NK-92 treated with Interleukin-12 subunit alpha and Interleukin-12 subunit beta, amount 100 ng/mL, for 24 hours (cell line): ENCODE measurements around the gene TMEM178A.
"Not testable (repeated sequence)": the region's sequence is repeated elsewhere in the genome, so short reads cannot be mapped to it uniquely, and the experiment has no call there.

Experiments
- DNase-seq: peaks from one replicate; lab custom pipeline; 2025; lab: John Stamatoyannopoulos, UW

Gene TMEM178A

DNA sequence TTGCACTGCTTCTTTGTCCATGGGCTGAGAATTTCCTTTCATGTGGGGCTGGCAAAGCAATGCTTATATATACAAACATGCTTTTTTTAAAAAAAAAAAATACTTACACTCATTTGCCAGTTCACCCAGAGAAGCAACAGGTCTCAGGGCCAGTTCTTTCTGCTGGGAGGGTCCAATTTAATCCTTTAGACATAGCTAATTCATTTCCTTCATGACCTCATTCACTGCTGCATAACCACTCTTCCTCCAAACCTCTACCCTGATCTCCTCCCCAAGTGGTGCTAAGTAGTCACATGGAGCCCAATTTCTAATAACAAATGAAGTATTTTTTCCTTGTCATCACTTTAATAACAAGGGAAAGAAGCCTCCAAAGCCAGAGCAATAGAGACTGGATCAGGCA, 17.1 kb upstream of the TMEM178A start:
- no peak for DNase-seq

DNA sequence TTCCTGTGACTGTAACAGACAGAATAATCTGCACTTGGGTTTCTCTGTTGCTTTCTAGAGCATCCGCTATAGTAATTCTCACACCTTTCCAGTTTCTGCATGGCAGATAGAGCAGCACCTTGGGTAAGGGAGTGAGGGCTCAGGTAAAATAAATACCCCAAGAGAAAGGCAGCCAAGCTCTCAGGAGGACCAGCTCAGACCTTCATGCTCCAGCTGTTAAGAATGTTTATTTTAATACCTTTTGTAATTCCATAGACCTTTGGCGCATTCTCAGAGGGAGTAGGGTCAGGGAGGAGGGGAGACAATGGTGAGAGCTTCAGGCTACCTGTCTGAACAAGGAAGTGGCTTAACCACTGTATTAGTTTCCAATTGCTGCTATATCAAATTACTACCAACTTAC, 16.2 kb upstream of the TMEM178A start:
- DNase-seq: no peak

DNA sequence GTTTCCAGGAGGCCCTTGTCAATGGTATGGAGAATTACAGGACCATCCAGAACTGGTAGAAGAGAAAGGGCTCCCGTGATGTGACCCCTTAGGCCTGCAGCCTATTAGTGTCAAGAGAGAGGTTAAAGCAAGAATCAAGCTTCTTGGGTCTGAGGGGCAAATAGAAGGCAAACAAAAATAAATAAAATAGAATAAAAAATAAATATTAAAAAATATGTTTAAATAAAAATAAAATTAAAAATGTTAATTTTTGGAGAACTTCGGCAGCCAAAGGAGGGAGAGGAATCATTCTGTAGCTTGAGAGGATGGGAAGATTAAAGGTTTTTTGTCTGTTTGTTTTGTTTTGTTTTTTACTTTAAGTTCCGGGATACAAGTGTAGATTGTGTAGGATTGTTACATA, 15.2 kb upstream of the TMEM178A start:
- no peak for DNase-seq

DNA sequence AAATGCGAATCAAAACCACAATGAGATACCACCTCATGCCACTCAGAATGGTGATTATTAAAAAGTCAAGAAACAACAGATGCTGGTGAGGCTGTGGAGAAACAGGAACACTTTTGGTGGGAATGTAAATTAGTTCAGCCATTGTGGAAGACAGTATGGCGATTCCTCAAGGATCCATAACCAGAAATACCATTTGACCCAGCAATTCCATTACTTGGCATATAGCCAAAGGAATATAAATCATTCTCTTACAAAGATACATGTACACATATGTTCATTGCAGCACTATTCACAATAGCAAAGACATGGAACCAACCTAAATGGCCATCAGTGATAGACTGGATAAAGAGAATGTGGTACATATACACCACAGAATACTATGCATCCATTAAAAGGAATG, 9.5 kb upstream of the TMEM178A start:
- not testable (repeated sequence) for DNase-seq

DNA sequence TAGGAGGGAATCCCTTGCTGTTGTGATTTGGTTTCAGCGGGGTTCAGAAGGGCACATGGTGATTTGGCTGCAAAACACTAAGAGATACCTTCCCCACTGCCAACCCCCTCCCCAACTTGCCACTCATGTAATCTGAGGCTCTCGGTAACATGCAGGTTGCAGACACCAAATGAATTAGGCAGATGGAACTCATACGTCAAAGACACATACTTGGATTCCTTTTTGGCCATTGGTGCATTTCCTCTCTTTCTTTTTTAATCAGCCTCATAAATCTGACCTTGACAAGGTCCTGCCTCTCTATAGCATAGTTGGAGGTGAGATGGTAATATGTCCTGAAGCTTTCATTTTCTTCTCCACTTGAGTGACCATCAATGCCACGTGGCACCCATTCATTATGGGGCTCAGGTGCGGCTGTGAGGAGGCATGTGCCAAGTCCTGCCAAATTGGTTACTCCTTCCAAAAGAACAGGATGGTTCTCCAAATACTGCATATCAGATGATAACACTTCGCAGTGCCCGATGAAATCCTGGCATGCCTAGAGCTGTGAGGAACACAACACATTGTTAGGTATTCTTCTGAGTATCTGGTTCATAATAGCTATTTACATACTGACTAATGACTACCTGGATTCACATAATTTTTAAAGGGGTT, 8.3 kb upstream of the TMEM178A start:
- no peak for DNase-seq

DNA sequence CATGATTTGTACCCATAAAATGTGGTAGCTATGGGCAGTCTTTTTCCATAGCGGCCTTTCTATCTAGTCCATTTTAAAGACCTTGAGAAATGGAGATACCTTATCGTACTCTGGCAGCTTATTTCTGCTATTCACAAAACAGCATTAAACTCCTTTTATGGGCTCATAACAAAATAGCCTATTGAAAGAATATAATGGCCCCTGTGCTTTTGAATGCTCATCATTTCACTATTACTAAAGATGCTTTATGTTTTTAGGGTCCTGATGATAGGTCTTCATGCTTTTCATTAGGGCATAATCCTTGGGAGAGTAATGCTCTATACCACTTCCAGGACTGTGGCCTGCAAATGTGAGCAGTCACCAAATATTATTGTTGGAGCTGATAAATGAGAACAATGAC, 7.3 kb upstream of the TMEM178A start:
- DNase-seq: no peak

DNA sequence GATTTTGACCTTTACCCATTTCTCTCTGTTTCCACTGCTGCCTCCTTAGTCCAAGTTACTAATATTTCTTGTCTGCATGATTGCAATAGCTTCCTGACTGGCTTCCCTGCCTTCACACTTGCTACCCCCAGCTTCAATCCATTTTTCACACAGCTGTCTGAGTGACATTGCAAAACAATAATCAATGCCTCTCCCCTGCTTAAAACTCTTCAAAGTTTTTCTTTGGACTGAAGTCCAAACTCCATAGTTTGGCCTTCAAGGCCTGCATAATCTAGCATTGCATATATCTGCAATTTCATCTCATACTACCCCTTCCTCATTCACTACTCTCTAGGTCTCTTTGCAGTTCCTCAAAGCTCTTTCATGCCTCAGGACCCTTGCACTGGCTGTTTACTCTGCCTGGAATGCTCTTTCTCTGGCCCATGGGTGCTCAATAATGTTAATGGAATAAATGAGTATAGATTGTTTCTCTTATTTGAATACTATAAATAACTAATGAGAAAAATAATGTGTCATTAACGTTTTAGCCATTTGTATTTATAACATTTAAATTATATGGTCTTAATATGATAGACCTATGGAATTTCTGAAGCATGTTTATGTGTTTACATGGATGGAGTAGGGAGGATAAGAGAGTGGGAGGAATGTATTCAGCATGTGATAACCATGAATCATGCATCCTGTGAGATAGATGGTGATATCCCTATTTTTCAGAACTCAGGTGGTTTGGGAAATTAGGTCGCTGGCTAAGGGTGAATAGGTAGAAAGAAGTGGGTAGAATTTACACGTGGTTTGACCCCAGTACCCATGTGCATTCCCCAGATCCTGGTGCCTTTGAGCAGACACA, 5.7 kb upstream of the TMEM178A start:
- DNase-seq: no peak

DNA sequence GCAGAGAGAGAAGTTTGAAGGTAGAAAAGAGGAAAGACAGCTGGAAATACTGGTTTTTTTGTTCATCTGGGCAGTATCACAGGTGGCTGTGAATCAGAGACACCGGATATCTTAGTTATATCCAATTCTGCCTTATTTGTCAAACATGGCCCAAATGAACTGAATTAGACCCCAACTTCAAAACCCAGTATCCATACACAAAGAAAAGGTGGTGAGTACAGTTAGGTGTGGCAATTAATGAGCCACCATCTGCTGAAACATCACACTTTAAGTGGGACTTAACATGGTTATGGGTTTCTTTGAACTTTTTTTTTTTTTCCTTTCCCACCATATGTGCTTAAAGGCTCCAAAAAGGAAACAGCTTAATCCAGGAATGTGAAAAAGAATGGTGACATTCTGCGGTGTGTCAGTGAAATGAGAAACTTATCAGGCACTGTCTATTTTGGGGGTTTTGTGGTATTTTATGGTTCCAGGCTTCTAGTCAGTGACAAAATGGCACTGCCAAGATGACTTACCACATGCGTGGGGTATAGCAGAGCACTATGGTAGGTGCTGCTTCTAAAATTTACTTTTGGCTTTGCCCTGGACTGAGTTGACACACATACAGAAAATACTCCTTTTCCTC, 5.0 kb upstream of the TMEM178A start:
- DNase-seq: no peak

DNA sequence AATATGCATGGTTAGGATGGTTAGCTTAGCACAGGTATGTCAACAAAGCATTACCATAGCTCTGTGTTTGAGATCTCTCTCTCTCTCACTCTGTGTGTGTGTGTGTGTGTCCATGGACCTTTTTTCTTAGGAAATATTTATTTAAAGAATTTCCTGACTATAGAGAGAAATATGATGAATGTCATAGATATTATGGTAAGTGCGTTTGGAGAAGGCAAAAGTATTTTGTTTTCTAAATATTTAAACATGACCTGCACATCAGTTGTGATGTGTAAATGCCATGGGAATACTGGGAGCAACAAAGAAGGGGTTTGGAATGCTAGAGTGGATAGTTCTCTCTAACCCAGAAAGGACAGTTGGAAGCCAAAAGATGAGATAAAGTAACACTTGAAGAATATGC, 3.9 kb upstream of the TMEM178A start:
- DNase-seq: no peak

DNA sequence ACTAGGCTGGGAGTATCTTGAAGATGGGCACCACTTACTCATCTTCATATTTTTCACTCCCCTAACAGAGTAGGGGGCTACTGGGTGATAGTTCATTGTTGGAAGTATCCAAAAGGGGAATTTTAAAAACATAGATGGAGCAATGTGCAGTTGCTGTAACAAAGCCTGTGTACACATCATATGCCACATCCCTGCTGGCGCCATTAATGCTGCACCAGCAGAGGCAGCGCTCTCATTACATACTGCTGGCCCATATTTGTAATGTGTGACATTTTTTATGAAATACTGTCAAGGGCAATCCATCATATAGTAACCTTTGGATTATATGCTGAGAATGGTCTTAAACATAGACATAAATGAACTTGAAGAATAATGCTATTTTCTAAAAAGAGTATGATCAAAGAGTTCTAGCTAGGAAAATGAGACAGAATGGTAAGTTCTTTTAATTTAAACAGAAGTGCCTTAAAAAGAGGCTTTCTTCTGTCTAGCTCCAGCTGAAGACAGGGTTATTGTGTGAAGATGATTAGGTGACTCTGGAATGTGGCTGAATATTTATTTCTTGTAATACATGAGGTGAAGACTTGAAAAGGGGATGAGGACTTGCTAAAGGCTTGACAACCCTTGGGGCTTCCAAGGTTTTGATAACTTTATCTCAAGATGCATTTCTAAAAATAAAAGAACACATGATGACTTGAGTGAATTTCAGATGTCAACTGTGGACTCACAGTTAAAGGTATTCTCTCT, 2.4 kb upstream of the TMEM178A start:
- DNase-seq: no peak

DNA sequence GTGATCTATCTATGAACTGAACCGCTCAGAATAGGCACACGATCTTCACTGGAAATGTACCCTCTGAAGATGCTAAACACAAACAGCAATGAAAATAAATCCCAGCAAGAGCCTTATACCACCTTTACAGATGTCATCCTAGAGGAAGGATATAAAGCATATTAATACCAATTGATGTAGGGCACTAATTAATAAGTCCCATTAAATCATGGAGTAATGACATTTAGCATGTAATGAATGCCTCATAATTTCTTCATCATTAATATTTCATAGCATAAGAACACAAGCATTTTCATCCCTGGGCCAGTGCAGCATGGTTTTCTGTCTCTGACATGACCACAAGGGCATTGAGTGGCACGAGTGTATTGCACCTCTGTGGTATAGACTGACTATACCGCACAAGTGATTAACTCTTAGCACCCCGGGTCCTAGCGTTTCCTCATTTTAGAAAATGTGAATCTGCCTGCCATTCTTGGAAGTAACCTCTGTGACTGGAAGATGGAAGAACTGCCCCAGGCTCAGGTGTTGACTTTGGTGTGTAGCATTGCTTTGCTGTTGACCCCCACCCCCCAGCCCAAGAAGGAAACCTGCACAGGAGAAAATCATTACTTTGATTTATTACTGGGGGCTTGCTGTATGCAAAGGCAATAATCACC, 1.4 kb upstream of the TMEM178A start:
- no peak for DNase-seq

DNA sequence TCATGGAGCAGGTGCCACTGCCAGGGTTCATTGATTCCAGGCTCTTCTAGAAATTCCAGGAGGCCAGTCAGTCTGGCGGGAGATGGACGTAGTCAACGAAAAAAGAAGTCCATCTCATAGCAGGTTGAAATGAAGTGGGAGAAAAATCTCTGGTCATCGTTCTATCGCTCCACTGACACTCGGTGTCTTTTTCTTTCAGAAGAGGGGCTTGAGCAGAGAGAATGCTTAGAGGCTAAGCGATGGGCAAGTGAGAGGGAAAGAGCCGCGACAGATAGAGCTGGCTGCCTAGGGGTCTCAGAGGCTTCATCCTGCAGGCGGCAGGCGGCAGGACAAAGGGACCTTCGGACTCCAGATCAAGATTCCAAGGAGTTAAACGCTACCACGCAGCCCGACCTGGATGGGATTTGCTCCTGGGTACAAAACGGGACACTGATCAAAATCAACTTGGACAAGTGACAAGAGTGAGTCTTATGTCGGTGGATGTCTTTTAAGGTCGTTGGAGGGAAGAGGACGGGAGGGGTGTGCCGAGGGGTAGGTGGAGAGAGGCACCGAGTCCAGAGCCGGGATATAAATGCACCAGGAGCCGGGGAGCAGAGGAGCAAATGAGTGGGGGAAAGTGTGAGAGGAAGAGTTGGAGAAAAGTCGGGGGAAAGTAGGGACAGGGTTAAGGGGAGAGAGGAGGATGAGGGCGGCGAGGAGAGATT, 677 bp upstream of the TMEM178A start:
- no peak for DNase-seq

DNA sequence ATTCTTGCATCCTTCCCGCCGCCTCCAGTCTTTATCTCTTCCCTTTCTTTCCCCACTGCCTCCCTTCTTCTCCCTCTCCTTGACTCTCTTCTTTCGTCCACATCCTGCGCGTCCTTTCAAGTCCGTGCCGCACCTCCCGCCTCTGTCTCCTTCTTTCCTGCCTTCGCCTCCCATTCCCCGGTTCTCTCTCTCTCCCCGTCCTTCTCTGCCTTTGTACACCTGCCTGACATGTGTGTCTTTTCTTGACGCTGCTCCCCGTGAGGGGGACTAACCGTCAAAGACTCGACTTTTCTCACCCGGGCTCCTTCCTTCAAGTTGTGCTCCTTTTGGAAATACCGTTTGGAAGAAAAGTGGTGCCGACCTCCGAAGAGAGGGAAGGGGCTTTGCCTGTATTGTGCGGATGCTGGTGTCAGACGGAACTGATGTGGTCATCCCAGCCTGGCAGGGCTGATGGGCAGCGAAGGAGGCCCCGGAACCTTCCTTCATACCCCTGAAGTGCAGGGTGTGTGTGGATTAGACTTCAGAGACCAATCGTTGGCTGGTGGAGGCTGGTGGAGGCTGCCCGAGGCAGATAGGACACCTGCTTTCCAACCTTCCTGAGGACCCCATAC, 879 bp downstream of the TMEM178A start:
- DNase-seq: no peak

DNA sequence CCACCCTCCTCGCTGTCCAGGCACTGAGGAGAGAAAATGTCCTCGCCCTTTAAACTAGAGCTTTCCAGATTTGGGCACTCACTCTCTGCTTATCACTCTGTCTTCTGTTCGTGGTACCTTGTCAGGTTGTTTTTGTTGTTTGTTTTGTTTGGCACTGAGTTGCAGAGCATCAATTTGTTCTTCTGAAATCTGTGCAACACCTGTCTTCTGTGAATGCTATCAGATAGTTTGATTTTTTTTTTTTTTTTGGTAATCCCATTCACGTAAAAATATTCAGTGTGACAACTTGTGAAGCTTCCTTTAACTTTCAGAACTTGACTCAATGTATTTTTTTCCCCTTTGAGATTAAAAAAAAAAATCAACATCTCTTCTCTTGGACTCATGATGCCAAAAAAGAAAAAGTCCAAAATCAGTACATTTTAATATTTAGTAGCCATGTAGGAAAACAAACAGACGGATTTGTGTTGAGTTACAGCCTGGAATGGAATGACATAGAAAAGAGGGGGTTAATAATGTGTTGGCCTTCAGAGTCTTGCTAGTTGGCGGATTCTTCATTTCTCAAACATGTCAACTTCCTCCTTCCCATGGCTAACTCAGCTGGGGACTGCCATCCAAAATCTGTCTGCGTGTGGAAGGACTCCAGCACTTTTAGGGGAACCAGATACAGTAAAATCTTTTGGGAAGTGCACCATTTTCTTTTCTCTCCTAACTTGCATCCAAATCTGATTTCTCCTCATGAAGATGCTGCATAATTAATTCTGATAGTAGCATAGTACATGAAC, 1.6 kb downstream of the TMEM178A start:
- no peak for DNase-seq

DNA sequence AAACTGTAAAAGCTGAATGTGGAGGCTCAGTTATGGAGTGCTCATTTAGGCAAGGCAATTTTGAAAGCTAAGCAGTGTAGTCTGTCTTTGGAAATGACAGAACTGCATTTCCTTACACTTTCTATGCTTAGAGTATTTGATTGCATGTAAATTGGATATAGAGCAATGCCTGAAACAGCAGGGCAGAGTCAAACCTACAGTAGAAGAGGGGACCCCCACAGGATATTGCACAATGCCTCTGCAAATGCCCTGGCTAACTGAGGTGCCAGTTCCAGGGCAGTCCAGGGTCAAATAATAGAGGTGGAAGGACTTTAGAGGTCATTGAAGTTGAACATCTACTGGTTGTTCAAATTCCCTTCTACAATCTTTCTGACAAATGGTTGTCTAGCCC, 2.2 kb downstream of the TMEM178A start:
- DNase-seq: no peak

DNA sequence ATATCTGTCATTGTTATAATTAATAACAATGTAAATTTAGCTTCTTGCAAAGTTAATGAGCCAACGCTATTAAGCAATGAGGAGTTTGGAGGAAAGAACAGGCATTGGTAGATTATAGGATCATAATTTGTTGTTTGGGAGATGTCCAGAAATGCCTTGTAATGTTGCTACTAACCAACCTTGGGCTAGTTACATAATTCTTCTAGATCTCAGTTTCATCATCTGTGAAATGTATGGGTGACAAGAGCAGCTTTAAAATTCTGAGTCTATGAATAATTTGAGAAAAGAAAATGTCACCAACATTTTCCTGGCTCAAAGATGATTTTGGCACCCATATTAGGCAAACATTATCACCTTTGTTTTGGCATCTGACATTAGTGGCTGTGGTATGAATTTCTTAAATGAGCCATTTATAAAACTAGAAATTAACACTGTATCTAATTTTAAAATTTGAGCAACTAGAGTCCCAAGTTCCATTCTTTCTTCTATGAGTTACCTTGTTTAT, 2.9 kb downstream of the TMEM178A start:
- DNase-seq: no peak

DNA sequence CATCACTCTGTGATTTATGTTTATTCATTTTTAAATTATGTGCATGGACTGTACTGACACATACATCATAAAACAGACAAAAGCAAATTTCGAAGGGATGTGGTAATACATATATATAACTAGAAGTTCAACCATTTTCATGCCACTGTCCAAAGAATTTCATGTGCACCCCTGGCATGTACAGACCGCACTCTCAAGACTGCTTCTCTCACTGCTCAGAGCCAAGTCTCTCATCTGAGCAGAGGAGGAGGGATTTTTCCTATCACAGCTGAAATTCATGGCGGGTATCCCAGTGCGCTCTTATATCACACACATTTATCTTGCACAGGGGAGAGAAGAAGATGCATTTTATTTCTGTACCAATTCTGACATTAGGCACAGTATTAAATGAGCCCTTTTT, 5.9 kb downstream of the TMEM178A start:
- DNase-seq: no peak

DNA sequence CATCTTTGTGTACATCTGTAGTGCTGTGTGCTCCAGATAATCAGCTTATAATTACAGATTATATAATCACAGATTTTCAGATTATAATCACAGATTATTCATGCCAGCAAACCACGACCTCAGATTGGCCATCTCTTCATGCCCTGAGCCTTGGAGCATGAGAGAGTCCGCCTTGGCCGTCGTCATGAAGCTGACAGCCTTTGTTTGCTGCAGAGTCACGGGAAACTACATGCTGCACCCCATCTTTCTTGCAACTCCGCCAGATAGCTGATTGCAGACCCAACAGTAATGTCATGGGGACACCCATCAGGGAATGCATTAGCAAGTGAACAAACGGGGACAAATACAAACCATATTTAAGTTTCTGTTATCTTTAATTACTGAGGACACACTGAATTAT, 7.3 kb downstream of the TMEM178A start:
- no peak for DNase-seq

DNA sequence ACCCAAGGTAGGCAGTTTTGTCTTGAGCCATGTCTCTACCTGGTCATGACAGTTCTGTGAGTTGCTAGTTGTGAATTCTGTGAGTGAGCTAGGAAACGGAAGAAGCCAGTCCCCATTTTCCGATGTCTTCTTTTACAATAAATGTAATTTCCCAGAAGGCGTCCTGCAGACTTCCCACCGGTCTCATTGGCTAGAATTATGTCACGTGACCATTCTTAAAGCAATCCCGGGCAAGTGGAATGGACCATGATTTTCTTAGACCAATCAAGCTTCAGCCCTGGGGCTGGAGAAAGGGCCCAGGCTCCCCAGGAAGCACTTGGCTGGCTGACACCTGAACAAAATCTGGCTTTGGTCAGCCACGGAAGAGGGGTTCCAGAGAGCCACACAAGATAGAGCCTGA, 10.6 kb downstream of the TMEM178A start:
- DNase-seq: no peak

DNA sequence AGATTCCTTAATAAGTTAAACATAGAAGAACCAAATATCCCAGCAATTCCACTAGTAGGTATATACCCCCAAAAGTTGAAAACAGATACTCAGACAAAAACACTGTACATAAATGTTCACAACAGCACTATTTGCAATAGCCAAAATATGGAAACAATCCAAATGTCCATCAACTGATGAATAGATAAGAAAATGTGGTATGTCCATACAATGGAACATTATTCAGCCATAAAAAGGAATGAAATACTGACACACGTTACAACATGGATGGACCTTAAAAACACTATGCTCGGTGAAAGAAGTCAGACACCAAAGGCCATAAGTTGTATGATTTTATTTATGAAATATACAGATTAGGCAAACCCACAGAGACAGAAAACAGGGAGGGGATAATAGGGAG, 12.5 kb downstream of the TMEM178A start:
- no peak for DNase-seq
